ENCODE data around the gene INHBA.

The INHBA gene

DNA sequence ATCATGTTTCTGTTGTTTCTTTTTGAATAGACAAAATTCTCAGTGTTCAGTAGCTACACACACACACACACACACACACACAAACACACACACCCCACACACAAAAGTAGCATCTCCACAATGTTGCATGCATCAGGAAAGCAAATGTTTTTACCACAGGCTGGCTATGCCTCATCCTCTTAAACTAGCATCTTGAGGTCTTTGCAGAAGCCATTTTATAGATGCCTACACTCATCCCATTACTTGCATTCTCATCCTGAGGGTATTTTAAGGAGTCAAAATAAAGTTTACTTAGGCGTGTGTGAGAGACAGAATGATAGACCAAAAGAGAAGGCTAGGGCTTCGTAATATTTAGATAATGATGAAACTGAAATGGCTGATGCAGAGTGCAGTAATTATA lies 7.9 kb upstream of the INHBA start:
- no peak for DNase-seq

DNA sequence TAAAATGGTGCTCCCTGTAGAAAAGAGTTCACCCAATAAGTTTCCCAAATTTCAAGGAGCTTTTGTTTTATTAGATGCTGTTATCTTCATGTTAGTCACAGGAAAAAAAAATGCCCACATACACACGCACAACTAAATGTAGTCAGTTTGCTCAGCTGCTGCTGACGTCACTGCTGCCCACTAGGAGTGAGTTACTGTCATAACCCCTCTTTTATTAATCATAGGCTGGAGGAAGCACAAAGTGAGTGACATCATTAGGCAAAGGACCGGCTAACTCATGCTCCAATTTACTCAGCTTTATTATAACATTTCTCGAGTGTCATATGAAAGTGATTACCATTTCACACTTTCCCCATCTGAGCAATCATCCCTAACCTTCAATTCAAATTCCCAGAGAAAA lies 6.7 kb upstream of the INHBA start:
- no peak for DNase-seq

DNA sequence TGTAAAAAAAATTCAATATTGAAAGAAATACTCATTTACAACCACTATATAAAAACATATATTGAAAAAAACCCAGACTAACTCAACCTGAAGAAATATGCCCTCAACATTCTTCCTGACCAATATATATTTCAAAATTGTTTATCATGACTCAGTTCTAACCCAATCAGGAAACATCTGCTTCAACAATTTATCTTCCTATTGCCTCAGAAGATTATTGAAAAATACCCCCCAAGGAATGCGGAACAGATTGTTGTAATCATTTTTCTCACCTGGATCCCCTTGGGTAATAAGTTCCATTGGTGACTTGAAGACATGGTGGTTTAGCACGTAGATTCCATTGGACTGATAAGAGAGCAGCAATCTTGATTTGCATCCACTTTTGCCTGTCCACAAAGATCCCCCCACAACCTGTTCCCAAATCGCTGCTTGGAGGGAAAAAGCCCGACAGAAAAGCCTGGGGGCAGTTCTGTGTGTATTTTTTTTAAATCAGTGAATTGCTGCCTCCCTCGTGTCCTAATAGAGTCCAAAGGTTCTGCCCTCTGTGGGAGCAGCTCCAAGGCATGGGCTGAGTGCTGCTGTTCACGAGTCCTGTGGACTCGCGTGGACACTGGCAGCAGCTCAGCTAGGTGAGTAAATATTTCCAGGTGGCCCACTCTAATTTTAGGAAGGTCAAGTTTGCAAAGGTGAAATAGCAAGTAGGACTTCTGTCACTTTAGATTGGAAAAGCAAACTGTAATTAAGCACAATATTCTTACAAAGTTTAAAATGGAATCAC lies 5.9 kb upstream of the INHBA start:
- peak; percentile 25 for DNase-seq

DNA sequence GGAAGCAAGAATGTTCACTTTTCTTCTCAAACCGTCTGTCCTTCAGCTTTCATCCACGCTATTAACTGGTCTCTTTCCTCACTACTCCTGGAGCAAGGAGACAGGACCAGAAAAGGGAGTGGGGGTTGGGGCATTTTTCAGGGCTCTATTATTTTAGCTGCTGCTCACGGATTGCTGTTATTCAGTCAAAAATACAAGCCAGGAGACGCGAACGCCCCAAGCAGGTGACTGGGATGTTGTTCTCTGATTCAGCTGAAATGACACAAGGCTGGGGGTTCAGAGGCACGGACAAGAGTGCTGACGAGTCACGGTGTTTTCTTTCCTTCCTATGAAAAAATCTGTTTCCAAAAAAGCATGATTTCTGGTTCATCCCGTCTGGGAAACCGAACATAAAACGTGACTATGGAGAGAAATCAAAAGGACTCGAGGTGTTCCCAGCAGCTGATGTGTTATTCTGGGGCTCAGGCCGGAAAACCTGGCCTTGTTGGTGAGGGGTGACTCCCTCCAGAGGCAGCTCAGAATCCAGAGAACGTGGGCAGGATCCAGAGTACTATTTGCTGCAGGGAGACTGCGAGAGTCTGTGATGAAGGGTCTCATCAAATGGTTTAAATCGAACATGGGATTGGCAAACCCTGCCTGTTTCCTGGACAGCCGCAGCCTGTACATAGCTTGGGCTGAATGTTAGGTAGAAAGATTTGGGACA lies 3.5 kb upstream of the INHBA start:
- no peak for DNase-seq

DNA sequence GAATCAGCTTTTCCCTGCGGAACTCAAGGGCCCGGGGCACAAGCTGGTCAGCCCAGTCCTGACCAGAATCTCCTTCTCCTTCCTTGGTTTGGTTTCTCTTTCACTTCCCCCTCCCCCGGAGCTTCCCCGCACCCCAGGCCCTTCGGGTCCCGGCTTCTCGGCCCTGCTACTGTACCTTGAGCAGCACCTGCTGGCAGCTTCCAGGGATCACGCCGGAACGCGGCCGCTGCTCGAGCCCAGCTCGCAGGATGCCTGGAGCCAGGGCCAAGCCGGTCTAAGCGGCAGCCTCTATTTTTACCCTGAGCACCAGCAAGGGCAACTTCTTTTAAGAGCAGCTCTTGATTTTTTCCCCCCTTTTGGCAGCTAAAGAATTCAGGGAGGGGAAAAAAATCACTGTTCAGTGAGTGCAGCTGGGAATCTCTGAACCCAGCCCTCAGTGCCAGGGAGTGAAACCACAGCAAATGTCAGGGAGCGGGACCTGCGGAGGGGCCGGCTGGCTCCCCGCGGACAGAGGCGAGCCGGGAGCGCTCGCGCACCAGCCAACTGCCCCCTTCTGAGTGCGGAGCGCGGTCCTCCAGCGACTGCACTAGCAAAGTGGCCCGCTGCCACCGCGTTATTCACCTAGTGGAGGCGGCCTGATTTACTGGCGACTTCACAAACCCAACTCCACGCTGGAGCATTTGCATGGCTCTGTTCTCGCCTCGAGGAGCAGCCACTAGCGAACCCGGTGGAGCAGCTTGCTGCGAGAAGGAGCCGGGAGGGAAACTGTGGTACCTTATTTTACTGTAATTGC lies 2.4 kb upstream of the INHBA start:
- peak; percentile 77 for DNase-seq

DNA sequence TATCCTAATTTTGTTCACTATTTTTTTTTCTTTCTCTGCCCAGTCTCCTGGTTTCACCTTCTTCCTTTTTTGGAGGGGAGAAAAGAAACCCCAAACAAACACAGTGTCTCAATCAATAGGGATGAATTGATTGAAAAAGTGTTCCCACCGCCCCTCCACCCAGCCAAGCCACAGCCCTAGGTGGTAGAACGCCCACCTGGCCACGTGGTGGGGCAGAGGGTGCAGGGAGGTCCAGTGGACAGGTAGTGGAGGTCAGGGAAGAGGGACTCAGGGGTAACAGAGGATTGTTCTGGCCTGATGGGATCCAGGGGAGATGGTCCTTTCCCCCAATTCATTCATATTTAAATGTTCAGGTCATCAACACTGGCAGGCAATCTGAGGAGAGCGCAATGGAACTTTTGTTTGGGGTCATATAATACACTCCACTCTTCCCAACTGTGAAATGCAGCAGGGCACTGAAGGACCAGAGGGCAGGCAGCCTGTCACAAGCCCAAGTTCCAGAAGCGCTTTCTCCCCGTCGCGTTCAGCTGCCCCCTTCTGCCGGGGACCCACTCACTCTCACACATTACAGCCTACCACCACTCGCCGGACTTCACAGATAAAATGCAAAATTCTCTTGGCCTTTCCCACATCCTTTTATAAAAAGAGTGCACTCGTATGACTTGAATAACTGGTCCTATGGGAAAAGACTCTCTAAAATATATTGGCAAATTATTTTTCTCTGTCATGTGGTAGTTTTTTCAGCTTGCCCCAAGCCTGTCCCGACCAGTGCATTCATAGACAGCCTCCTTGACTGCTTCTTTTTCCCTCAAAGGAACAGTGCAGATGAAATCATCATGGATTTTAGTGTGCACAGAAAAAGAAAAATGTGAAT lies 1.6 kb downstream of the INHBA start:
- DNase-seq = no peak

DNA sequence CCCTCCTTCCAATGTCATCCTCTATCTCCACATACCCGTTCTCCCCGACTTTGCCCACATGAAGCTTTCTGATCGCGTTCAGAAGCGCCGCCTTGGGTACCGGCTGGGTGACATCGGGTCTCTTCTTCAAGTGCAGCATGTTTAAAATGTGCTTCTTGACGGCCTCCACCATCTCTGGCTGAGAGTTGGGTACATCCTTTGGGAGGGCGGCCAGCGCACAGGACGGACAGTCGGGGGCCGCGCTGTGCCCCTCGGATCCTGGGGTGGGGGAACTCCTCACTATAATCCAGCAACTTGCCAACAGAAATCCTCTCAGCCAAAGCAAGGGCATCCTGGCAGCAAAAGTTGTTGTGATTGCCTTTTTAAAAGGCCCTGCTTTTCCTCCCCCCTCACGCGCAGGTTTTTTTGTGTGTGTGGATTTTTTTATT lies 2.8 kb downstream of the INHBA start:
- DNase-seq = no peak

DNA sequence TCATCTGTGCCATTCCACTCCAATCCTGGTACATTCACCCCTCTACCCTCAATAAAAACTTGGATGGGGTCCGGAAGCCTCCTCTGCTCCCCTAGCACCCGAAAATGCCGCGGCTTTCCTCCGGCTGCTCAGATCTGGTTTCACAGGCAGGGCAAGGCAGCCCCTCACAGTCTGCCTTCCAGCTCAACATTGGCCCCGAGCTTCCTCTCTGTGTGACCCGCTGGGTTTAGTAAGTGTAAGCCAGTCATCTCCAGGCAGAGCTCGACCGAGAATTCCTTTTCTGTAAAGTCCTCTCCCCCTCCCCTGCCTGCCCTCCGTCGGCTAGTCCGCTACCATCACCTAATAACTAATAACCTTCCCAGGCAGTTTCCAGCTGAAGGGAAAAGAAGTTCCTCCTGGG lies 3.4 kb downstream of the INHBA start:
- no peak for DNase-seq

DNA sequence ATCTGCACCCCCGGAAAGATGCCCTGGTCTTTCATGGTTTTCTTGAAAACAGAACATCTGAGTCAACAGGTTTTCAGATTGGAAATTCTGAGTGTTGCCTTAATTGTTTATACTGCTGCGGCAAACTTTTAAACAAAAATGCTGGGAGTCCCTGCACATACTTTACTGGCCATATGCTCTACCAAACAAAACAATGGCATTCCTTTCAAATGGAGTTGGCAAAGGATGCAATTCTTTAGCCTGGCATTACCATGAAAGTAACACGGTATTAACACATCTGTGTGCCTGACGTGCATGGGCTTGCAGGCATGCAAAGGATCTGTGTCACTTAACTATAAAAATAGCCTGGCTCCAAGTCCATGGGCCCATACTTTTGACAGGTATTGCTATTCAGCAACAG lies 4.2 kb downstream of the INHBA start:
- no peak for DNase-seq

DNA sequence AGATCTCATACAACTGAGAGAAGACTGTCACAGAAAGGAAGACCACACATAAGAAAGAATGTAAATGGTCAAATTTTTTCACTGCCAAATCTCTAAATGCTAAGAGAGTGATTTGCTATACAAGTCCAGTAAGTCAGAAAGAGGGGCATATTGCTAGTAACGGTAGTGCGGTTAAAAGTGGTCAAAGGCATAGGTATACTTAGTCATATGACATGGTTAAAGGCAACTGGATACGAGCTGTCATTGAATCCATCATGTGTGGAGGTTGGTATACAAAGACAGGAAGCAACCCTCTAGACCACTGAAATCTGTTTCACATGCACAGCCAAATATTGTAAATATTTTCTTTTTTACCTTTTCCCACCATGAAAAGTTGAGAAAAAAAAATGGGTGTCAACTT lies 4.8 kb downstream of the INHBA start:
- no peak for DNase-seq

DNA sequence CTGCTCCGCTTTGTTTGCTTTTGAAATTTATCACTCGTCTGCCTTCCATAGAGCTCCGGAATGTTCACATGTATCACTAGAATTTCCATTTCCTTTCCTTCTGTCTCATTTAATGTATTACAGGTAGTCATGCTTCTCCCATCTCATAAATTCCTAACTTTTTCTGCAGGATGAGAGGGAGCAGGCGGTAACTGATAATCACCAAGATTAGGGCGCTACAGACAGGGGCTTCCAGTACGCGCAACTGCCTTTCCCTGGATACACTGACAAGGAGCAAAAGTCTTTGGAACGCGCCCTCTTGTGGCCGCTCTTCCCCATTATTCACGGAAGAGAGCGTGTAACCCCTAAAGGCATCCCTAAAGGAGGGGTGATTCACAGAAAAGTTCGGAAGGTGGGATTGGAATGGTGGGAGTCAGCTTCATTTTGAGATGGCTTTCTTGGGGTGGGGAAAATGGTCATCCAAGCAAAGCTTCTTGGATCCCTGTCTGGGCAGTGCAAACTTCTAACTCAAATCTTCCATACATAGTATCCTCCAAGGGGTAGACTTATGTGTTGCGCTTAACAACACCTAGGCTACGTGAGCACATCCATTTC lies 6.5 kb downstream of the INHBA start:
- peak; percentile 82 for DNase-seq

DNA sequence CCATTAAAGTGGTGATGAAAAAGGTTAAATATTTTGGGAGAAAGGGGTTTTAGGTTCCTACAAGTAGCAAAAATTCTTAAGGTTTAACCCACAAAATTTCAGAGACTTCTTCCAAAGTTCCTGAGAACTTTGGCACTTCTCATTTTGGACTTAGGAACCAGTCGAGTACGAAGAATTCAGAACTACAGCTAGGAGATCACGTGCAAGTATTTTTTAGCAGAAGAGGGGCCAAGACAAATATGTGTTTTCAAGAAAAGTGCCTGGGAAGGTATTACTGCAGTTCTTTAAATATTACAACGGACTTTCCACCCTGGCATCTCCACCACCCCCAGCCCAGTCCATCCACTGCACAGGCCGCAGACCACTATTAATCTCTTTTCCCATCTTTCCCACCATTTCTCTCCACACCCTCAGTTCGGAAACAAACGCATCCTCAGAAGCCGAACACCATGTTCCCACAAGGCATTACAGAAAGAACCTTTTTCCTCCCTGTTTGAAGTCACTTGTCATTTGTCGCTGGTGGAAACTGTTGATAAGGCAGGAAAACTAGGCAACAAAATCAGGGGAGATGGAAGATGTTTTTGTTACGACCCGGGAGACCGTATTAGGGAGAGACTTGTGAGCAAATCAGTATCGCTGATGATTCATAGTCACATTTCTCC lies 7.1 kb downstream of the INHBA start:
- no peak for DNase-seq

DNA sequence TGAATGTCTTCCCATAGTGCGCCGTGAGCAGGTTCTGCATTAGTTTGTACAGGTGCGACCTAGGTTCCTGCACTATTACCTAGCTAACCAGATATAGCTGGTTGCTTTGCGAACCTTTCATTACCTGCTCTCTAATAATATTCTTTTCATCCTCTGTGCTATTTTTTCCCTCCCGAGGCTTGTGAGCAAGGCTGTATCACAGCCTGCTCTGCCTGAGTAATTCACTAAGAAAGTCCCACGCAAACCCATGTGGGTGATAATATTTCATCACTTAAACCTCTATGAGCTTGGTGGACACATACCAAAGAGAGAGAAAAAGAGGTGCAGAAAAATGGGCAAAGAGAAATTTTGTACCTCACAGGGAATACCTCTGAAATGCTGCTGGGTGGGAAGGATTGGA lies 8.4 kb downstream of the INHBA start:
- no peak for DNase-seq

DNA sequence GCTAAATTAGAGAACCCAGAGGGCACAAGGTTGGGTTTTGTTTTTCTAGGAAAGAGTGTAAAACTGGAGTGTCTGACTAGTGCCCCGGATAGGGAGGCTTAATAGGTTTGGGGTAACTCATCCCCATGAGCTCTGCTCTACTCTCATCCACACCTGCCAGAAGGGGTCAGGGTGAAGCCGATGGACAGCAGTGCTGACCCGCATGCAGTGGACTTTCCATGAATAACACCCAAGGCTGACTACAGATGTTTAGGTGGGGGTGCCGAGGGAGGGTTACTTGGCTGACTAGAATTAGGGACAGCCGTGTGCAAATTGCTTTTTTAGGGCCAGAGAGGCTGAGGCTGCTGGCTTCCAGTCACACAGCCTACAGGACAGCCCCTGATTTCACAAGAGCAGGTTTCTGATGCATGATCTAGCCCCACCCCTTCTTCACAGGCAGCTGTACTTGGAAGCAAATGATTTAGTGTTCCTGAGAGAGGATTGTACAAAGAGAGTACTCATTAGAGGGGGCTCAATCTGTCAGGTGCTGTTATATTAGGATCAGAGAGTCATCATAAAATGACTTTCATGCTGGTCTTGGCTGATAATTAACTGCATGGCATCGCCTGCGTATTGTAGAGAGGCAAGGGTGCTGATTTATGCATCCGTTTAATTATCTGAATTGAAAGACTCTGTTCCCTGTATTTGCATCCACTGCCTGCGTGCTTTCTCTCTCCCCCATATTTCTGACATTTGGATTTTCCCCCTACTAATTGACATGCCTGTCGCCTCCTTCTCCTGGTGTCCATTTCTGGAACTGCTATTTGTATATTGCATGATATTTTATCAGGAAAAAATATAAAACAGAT lies 9.5 kb downstream of the INHBA start:
- peak; percentile 30 for DNase-seq

DNA sequence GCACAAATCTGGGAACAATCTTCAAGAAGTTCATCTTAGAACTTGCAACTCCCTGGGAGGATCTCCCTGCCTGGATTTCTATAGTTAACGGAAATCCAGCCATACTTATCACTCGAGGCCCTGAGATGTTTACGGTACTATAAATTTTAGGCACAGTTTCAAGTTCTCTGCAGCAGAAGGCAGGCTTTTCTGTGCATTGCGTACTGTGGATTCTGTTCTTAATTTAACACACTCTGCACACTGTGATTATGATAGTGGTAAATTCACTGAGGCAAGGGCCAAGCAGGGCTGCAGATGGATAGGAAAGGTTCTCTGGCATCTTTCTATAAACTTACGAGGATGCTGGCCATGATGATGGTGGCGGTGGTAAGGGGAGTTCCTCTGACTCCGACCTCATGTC lies 10.6 kb downstream of the INHBA start:
- no peak for DNase-seq

DNA sequence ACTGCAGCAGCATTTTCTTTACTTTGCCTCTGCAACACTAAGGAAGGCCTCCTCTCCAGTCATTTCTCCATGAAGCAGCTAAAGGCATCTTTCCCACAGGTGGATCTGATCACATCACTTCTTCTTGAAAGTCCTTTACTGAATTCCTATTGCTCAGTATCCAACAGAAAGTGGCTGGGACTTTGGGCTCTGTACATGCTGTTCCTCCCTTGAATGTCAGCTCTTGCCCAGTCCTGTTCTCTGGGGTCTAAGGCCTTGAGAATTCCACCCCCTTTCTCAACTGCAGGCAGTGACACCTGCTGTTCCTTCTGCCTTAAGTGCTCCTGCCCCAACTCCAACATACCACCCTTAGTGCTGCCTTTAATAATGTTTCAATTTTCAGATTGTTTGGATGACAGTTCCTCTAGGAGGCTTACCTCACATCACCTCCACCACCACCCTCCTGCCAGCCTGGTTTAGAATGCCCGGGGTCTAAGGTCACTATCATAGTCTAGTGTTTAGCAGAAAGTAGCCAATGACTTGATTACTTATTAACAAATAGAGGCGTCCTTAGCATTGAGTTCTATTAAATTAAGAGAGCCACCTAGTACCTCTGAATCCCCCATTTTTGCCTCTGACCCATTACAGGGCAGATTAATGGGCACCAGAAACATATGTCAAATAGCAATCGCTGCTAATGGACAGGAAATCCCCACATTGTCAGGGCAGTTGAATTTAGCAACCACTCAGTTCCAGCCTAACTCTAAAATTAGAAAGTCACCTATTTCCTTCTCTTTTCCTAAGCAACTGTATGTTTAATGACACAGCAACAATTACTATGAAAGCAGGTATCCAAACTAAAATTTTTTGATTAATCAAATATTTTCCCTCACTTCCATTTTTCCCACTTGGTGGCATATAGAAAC lies 11.4 kb downstream of the INHBA start:
- DNase-seq = no peak

DNA sequence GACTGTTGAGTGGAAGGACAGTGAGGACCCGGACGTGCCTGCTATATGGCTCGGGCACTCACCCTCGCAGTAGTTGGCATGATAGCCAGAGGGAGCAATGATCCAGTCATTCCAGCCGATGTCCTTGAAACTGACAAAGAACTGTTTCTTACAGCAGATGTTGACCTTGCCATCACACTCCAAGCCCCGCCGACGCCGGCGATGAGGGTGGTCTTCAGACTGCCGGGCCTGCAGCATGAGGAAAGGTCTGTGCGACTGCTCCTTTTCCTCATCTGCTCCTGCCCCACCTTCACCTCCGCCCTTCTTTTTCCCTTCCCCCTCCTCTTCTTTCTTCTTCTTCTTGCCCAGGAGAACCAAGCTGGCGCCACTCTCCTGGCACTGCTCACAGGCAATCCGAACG lies 13.1 kb downstream of the INHBA start:
- no peak for DNase-seq

DNA sequence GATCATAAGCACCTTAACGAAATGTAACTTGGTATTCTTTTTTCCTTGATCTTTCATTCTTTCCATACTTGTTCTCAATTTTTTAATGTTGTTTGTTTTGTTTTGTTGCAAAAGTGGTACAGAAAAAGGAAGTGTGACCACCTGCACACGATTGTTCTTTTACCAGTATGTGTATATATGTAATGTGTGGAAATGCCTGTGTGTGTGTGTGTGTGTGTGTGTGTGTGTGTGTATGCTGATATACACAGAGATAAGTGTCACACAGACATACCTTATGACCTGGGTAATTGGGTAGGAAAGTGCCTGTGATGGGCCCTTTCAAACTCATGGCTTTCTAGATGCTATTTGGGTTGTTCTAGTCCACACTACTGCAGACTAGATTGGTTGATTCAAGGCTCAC lies 14.0 kb downstream of the INHBA start:
- no peak for DNase-seq

DNA sequence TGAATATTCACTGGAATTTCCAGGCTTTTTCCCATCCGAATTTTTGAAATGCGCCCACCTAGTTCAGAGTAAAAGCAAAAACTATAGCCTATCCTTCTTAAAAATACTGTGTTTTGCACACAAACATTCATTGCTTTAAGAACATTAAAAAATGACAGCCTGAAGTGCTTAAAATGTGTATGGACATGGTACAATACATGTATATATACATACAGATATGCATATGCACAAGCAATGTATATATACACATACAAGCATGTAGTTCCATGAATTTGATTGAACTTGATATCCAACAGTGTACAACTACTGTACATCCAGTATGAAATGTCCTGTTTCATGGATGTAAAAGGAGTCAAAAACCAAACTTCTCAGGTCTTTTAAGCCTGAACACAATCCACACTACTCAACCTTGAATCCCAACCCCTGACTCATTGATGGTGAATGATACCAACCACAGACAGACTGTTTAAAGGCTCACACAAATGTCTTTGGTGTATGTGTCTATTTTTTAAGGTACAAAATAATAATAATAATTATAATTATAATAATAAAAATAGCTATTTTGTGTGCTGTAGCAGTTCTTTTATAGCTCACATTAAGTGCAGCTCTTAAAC lies 14.8 kb downstream of the INHBA start:
- no peak for DNase-seq
